HG03575 (cell line): ENCODE data around the gene LITAFD.
"Not testable (repeated sequence)": the region's sequence is repeated elsewhere in the genome, so short reads cannot be mapped to it uniquely, and the experiment has no call there.

Experiments
- ATAC-seq: cut with Tn5 transposase; IDR thresholded peaks from one replicate; pipeline ENCODE4 v1.9.1; 2021; ENCODE audit not compliant: unreplicated experiment, insufficient number of reproducible peaks, low FRiP score; ENCODE audit errors: extremely low read depth

The LITAFD gene

GRCh38 chr16:8908810-8909468 lies 26.8 kb downstream of the LITAFD start:
- no peak for ATAC-seq

DNA sequence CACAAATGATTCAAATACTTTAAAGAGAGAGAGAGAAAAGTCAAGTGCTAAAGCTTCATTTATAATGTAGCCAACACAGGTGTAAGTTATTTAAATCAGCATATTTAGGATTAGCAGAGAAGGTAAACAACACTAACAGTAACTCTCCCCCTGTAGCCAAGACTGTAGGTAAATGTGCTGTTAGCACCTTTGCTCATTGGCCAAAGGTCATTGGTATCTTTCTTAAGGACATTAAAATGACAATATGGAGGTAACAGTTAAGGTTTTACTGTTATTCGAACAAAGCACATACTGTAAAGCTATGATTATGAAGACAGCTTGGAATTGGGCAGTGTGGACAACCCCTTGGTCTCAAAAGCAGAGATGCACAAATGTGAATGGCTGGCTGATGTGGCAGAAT lies 28.7 kb downstream of the LITAFD start:
- no peak for ATAC-seq

DNA sequence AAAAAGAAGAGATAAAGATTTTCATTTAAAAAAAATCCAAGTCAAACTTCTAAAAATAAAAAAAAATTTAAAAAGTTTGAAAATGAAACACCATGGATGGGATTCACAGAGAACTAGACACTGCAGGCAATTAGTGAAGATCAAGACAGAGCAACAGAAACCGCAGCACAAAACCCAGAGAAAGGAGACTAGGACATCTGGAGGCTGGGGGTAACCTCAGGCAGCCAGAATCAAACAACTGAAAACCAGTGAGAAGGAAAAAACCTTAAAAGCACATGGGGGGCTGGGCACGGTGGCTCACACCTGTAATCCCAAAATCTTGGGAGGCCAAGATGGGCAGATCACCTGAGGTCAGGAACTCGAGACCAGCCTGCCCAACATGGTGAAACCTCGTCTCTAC lies 30.6 kb downstream of the LITAFD start:
- no peak for ATAC-seq

DNA sequence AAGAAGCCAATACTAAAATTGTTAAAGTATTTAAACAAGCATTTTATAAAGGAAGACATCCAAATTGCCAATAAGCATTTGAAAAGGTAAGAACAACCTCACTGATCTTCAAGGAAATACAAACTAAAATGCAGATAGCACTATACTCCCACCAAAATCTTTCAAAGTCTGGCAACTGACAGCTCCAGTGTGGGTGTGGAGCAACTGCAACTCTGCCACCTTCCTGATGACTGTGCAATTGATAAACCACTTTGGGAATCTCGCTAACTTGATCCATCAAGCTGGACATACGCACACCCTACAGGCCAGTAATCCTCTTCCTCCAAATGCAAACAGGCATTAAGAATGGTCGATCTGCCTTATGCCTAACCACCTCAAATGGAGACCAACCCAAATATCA lies 31.9 kb downstream of the LITAFD start:
- ATAC-seq = no peak

- ATAC-seq = no peak
Observed at GRCh38 chr16:8915722-8916301, 33.7 kb downstream of the LITAFD start.

GRCh38 chr16:8916541-8917225 lies 34.5 kb downstream of the LITAFD start:
- ATAC-seq = no peak

GRCh38 chr16:8917336-8917735 lies 35.2 kb downstream of the LITAFD start:
- not testable (repeated sequence) for ATAC-seq

DNA sequence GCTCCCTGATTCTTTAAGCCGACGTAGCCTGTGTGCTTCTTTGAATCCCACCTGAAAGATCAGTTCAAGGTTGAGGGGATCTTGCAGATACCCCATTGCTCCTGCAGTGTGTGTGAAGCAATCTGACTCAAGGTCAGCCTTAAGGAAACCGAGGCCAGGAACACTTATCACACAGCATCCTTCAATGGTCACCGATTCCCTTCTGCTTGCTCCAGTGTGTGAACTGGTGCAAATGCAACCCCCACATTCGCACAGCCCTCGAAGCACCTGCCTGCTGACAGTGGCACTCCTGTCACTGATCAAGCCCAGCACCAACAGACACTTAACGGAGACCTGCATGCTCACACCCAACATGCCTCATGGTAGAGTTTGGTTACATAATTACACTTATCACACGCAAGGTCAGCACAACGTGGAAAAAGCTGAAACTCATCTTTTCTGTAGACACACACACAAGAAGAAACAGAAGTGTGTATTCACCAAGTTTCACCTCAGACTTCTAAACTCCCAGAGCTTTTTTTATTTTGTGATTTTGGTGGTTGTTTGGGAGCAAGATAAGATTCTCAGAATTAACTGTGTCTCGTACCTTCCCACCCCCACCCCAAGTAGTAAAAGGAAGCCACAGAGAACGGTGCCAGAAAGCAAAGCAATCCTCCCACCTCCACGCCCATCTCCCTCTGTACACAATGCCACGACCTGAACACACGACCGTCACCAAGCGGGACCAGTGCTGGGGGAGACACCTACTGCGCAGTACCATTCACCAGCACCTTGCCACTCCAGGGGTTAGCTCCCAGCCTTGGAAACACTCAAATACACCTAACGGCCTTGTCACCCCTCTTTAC lies 37.2 kb downstream of the LITAFD start:
- no peak for ATAC-seq

GRCh38 chr16:8919934-8920462 lies 37.8 kb downstream of the LITAFD start:
- no peak for ATAC-seq

DNA sequence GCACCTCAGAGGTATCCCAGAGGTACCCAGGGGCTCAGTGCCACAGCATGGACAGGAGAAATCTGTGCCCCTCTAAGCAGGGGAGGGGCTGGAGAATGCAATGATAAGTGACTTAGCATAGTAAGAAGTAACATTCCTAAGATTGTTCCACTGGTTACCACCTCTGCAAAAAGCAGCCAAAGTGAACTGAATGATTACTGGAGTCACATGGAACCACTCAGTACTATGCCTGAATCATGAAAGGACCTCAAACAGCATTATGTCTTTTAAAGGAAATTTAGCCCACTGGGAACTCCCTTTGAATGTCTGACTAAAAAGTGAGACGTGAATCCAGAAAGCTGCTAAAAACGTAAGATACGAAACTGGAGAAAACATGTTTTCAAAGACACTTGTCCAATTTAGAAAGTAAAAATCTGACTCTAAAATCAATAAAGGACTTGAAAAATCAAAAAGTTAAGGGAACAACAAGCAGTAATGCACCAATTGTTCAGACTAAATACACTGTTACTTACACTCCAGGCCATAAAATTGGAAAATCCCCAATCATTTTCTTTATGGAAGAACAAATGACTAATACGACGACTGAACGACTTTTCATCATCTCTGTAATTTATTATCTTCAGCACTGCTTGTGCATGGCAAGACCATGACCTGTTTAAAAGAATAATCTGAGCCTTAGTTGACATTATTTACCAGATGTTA lies 38.6 kb downstream of the LITAFD start:
- ATAC-seq = no peak

GRCh38 chr16:8921347-8921984 lies 39.3 kb downstream of the LITAFD start:
- no peak for ATAC-seq

- ATAC-seq = no peak
Observed at GRCh38 chr16:8923199-8923598, 41.0 kb downstream of the LITAFD start.

DNA sequence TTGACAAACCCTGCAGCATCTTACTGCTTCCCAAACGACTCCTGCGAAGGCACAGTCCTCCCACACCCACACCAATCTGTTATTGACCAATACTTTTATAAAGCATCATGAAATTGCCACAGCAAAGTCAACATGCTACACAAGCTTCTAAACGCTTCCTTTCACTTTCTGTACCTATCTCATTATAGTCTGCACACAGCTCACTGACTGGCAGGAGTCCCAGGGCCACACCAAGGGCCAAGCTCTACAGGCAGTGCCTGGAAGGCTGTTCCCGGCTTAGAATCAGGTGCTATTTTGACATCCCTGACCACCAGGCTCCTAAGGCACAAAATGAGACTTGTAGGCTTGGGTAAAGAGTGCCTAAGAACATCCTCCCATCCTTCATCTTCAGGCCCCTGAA lies 42.1 kb downstream of the LITAFD start:
- no peak for ATAC-seq

DNA sequence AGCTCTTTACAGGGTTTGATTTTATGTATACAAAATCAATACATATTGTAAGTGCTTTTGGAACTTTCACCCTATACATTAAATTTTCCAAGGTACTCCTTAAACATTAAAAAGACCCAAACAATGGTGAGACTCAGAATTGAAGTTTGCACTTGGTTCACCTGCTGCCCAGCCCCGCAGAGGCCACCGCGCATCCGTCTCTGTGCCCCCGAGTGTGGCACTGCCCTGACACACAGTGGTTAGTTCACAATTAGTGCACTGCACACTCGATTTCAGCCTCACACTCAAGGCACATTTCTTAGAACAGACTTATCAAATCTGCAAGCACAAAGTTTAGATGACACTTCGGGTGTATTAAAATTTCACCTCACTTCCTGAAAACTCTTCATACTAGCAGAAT lies 43.3 kb downstream of the LITAFD start:
- no peak for ATAC-seq

- ATAC-seq = no peak
Observed at GRCh38 chr16:8926827-8927226, 44.7 kb downstream of the LITAFD start.

GRCh38 chr16:8928467-8928957 lies 46.4 kb downstream of the LITAFD start:
- ATAC-seq = no peak

DNA sequence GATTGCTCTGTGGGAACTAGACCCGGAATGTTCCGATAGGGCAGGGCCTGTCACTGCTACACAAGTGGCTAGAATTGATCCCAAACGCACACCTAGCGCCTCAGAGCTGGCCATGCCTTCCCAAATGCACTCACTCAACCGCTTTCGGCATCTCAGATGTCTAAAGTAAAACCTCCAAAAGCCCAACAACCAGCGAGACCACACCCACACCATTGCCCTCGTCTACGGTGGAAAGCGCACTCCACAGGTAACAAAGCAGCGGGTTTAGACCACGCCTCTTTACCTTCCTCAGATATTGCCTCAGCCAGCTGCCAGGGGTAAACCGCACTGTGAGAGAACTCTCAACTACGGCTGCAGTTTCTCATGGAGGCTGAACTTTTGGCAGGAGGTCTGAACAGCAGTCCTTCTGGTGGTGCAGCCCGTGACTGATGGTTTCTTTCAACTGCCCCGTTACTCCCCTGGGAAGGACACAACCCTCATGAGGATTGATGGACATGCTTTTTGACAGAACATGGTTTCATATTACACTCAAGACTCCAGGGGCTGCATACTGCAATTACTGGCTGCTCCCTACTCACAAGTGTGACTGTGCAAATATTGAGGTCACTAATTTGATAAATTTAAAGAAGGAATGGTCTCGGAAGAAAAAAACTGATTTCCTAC lies 47.1 kb downstream of the LITAFD start:
- no peak for ATAC-seq

DNA sequence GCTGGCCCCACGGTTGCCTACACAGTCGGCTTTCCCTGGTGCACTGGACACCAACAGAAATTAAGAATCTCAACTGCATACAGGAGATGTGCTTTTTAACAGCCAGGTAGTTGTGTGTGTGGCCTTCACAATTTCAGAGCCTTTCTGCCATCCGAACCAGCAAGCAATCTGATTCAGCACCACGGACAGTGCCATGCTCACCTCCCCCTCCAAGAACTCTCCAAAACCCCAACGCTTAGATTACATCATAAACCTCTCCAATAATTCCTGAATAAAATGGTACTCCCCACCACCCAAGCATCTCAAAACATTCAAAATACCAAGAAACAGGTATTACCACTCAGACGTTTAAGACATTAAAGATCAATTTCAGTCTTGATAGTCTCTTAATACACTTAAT lies 49.7 kb downstream of the LITAFD start:
- ATAC-seq = no peak
